Neural cell (in vitro differentiated cells): ENCODE data around the gene TRA2A. TPM values are rescaled to one million over a fixed set of nuclear protein-coding genes. Genes with fewer than 3 reads are reported as not detected.

Experiments
- H2AFZ ChIP-seq: fragments of 200-600, 300-800 bp; sonication (generic), shearing (Covaris generic); 2 replicates; pipeline ENCODE4 v1.6.0; 2014; ENCODE audit warnings: low read depth, mild to moderate bottlenecking, antibody characterized with exemption, low read length, moderate library complexity
- H3F3A ChIP-seq: fragments of 200-600 bp; shearing (Covaris generic); 2 replicates; pipeline ENCODE4 v1.6.1; 2016; ENCODE audit warnings: mild to moderate bottlenecking, moderate library complexity, mixed read lengths, antibody characterized with exemption, low read length; ENCODE audit not compliant: insufficient read depth, poor library complexity, severe bottlenecking
- H3K27ac ChIP-seq: fragments of 200-600, 300-800 bp; sonication (generic), shearing (Covaris generic); 2 replicates; pipeline ENCODE4 v1.5.1; 2014; ENCODE audit warnings: mild to moderate bottlenecking, low read length, moderate library complexity
- H3K27me3 ChIP-seq: fragments of 300-800, 200-600 bp; sonication (generic), shearing (Covaris generic); 2 replicates; pipeline ENCODE4 v1.6.0; 2014; ENCODE audit warnings: mild to moderate bottlenecking, low read depth, low read length, moderate library complexity; ENCODE audit not compliant: insufficient read depth
- H3K36me3 ChIP-seq: fragments of 300-800, 200-600 bp; sonication (generic), shearing (Covaris generic); 2 replicates; pipeline ENCODE4 v1.5.1; 2014; ENCODE audit warnings: mild to moderate bottlenecking, antibody characterized with exemption, low read length, moderate library complexity; ENCODE audit not compliant: insufficient read depth
- H3K4me2 ChIP-seq: fragments of 300-800, 200-600 bp; sonication (generic), shearing (Covaris generic); 2 replicates; pipeline ENCODE4 v1.6.0; 2014; ENCODE audit warnings: mild to moderate bottlenecking, low read length
- H3K4me3 ChIP-seq: fragments of 300-800, 200-600 bp; sonication (generic), shearing (Covaris generic); 2 replicates; pipeline ENCODE4 v1.5.1; 2014; ENCODE audit warnings: mild to moderate bottlenecking, low read length, moderate library complexity
- H3K79me2 ChIP-seq: fragments of 200-600 bp; shearing (Covaris generic); replicated peaks from 2 replicates; pipeline ENCODE4 v1.6.0; 2014; ENCODE audit warnings: mild to moderate bottlenecking, low read length, moderate library complexity; ENCODE audit not compliant: insufficient read depth
- H3K9ac ChIP-seq: fragments of 300-800, 200-600 bp; sonication (generic), shearing (Covaris generic); 2 replicates; pipeline ENCODE4 v1.6.1; 2016; ENCODE audit warnings: mild to moderate bottlenecking, low read length, mixed read lengths
- H3K9me2 ChIP-seq: fragments of 200-600 bp; shearing (Covaris generic); 2 replicates; pipeline ENCODE4 v1.6.1; 2016; ENCODE audit warnings: mild to moderate bottlenecking, low read length, mixed read lengths; ENCODE audit not compliant: insufficient read depth
- H3K9me3 ChIP-seq: fragments of 200-600, 300-800 bp; sonication (generic), shearing (Covaris generic); 2 replicates; pipeline ENCODE4 v1.6.1; 2016; ENCODE audit warnings: mild to moderate bottlenecking, mixed run types, low read length, moderate library complexity, mixed read lengths
- H4K20me1 ChIP-seq: fragments of 200-600 bp; shearing (Covaris generic); 2 replicates; pipeline ENCODE4 v1.6.1; 2016; ENCODE audit warnings: mild to moderate bottlenecking, mixed run types; ENCODE audit not compliant: insufficient read depth
- EP300 ChIP-seq: fragments of 450-650 bp; conservative IDR thresholded peaks from 2 replicates; pipeline ENCODE4 v1.6.1; 2014; ENCODE audit warnings: antibody characterized with exemption, mild to moderate bottlenecking, moderate library complexity; ENCODE audit not compliant: poor library complexity, severe bottlenecking
- EZH2 ChIP-seq: fragments of 200-600, 300-800 bp; shearing (Covaris generic), sonication (generic); IDR thresholded peaks from 2 replicates; pipeline ENCODE4 v1.6.1; 2014; ENCODE audit warnings: antibody characterized with exemption, low read length, borderline replicate concordance, mild to moderate bottlenecking; ENCODE audit not compliant: insufficient read depth, poor library complexity, severe bottlenecking
- MXI1 ChIP-seq: fragments of 450-650 bp; conservative IDR thresholded peaks from 2 replicates; pipeline ENCODE4 v1.6.1; 2014; ENCODE audit warnings: antibody characterized with exemption, mild to moderate bottlenecking; ENCODE audit not compliant: poor library complexity, severe bottlenecking
- POLR2AphosphoS5 ChIP-seq: IDR thresholded peaks from 2 replicates; pipeline ENCODE4 v1.6.1; 2012
- RAD21 ChIP-seq: fragments of 450-650 bp; conservative IDR thresholded peaks from 2 replicates; pipeline ENCODE4 v1.6.1; 2014; ENCODE audit warnings: antibody characterized with exemption, mild to moderate bottlenecking, moderate library complexity
- SMC3 ChIP-seq: fragments of 450-650 bp; conservative IDR thresholded peaks from 2 replicates; pipeline ENCODE4 v1.6.1; 2014; ENCODE audit warnings: antibody characterized with exemption, mild to moderate bottlenecking, moderate library complexity; ENCODE audit not compliant: poor library complexity
- TAF1 ChIP-seq: IDR thresholded peaks from 2 replicates; pipeline ENCODE4 v1.6.1; 2012; ENCODE audit warnings: low read depth
- polyA plus RNA-seq: library from polyadenylated mRNA; depleted of rRNA; stranded (reverse); fragments of >200 nt; gene quantifications from 2 replicates; pipeline ENCODE4 v1.2.3, GENCODE V29; 2014
- TF ChIP-seq, protein P1 (sequence below): IDR thresholded peaks from 2 replicates; pipeline ENCODE4 v1.6.1; 2012; ENCODE audit warnings: borderline replicate concordance
- TF ChIP-seq, protein P2 (sequence below): fragments of 450-650 bp; IDR thresholded peaks from 2 replicates; pipeline ENCODE4 v1.5.1; 2014; ENCODE audit warnings: antibody characterized with exemption, mild to moderate bottlenecking, moderate library complexity; ENCODE audit not compliant: poor library complexity, severe bottlenecking

The TRA2A gene
- polyA plus RNA-seq, 1 donor from 2014 or later: 188 TPM

DNA sequence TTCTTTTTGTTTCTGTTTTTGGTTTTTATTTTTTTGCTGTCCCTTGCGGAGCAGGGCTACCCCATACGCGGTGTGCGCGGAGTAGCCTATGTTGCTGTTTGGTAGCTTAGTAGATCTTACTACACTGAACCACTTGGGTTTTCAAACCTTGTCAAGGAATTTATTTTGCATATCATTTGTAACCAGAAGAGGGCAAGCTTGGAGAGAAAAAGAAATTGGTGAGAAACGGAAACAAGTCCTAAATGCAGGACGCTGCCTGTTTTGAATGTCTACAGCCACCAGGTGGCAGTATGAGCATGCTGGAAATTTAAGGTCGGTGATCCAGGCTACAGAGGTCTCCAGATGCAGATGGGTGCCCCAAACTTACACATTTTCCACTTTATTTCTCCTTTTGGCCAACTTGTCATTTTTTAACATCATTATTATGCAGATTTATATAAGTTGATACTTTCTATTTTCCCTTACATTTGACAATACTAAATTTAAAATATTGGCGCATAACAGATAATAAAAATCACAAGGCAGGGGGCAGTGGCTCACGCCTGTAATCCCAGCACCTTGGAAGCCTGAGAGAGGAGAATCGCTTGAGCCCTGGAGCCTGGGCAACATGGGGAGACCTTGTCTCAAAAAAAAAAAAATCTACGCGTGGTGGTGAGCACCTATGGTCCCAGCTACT lies 15.3 kb upstream of the TRA2A start:
- no peak overlapping the region for H3K27ac ChIP-seq
- no peaks in the 10 kb centered on the region for H3K9me3 ChIP-seq
- H3K4me3 ChIP-seq: no peak overlapping the region
- no peaks in the 10 kb centered on the region for H3F3A ChIP-seq
- no peak overlapping the region for H3K4me2 ChIP-seq
- H3K9me2 ChIP-seq: no peaks in the 10 kb centered on the region
- H3K79me2 ChIP-seq: no peaks in the 10 kb centered on the region
- H3K36me3 ChIP-seq: no peaks in the 10 kb centered on the region
- no peak overlapping the region for H3K9ac ChIP-seq
- no peaks in the 10 kb centered on the region for H4K20me1 ChIP-seq
- no peak overlapping the region for H2AFZ ChIP-seq
- no peak for TF ChIP-seq MXI1
- peak; percentile 98 for TF ChIP-seq SMC3
- no peak for TF ChIP-seq TAF1
- TF ChIP-seq RAD21: peak; percentile 95
- TF ChIP-seq EZH2: no peak
- TF ChIP-seq, protein P1, sequence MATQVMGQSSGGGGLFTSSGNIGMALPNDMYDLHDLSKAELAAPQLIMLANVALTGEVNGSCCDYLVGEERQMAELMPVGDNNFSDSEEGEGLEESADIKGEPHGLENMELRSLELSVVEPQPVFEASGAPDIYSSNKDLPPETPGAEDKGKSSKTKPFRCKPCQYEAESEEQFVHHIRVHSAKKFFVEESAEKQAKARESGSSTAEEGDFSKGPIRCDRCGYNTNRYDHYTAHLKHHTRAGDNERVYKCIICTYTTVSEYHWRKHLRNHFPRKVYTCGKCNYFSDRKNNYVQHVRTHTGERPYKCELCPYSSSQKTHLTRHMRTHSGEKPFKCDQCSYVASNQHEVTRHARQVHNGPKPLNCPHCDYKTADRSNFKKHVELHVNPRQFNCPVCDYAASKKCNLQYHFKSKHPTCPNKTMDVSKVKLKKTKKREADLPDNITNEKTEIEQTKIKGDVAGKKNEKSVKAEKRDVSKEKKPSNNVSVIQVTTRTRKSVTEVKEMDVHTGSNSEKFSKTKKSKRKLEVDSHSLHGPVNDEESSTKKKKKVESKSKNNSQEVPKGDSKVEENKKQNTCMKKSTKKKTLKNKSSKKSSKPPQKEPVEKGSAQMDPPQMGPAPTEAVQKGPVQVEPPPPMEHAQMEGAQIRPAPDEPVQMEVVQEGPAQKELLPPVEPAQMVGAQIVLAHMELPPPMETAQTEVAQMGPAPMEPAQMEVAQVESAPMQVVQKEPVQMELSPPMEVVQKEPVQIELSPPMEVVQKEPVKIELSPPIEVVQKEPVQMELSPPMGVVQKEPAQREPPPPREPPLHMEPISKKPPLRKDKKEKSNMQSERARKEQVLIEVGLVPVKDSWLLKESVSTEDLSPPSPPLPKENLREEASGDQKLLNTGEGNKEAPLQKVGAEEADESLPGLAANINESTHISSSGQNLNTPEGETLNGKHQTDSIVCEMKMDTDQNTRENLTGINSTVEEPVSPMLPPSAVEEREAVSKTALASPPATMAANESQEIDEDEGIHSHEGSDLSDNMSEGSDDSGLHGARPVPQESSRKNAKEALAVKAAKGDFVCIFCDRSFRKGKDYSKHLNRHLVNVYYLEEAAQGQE: no peak
- no peak for TF ChIP-seq EP300
- TF ChIP-seq, protein P2, sequence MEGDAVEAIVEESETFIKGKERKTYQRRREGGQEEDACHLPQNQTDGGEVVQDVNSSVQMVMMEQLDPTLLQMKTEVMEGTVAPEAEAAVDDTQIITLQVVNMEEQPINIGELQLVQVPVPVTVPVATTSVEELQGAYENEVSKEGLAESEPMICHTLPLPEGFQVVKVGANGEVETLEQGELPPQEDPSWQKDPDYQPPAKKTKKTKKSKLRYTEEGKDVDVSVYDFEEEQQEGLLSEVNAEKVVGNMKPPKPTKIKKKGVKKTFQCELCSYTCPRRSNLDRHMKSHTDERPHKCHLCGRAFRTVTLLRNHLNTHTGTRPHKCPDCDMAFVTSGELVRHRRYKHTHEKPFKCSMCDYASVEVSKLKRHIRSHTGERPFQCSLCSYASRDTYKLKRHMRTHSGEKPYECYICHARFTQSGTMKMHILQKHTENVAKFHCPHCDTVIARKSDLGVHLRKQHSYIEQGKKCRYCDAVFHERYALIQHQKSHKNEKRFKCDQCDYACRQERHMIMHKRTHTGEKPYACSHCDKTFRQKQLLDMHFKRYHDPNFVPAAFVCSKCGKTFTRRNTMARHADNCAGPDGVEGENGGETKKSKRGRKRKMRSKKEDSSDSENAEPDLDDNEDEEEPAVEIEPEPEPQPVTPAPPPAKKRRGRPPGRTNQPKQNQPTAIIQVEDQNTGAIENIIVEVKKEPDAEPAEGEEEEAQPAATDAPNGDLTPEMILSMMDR: peak; percentile 98
- no peak for TF ChIP-seq POLR2AphosphoS5
- H3K27me3 ChIP-seq: no peaks in the 10 kb centered on the region

DNA sequence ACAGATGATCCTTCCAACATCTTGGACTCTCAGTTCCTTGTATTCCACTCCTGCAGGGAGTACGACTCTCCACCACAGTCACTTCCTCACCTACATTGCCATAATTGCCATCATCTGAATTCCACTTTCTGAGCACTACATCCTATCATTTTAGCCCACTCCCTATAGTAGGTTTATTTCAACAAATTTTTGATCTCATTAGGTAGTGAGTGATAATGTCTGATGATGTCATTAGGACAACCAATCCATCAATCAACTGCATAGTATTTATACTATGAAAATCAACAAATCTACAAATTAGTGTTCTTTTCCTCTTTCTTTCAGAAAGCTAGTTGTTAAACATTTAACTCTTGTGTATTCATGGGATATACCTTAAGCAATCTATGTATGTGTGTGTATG lies 13.7 kb upstream of the TRA2A start:
- Histone ChIP-seq H3K4me2 (no peak overlapping the region), H3K9me3 (no peaks in the 10 kb centered on the region)
- TF ChIP-seq EP300: no peak

More for the DNA sequence above, 13.7 kb upstream of the TRA2A start:
- Histone ChIP-seq H4K20me1 (no peaks in the 10 kb centered on the region), H3K36me3 (no peaks in the 10 kb centered on the region), H3K27ac (no peak overlapping the region), H3F3A (no peaks in the 10 kb centered on the region), H2AFZ (no peak overlapping the region), H3K9ac (no peak overlapping the region), H3K9me2 (no peaks in the 10 kb centered on the region), H3K27me3 (no peaks in the 10 kb centered on the region), H3K4me3 (no peak overlapping the region), H3K79me2 (no peaks in the 10 kb centered on the region)
